ENCODE results near the gene SLC25A13.

SLC25A13 gene

GRCh38 chr7:96182424-96183158 lies 139.3 kb downstream of the SLC25A13 start:
- H2BK12ac ChIP-seq (ENCODE audit: low read length), result no peak overlapping the region
- no peak overlapping the region for H2BK15ac ChIP-seq (ENCODE audit: low read length)
- H3K36me3 ChIP-seq (replicated peaks in 1 of 2; ENCODE audit: control insufficient read depth in 2 of 2, insufficient read depth in 2 of 2, low read length in 2 of 2), result peaks cover 3 to 67% of the 10 kb centered on the region in 2 donors
- no peak overlapping the region for H2AK5ac ChIP-seq (ENCODE audit: low read depth, low read length)
- no peak overlapping the region for H3K14ac ChIP-seq (ENCODE audit: low read length)
- no peak overlapping the region for H3K18ac ChIP-seq (ENCODE audit: low read length)
- no peak overlapping the region for H2AFZ ChIP-seq (ENCODE audit: low read length)
- no peak overlapping the region for H2BK120ac ChIP-seq (ENCODE audit: low read depth, low read length)
- H3K27me3 ChIP-seq (ENCODE audit: control insufficient read depth in 3 of 3, insufficient read depth in 3 of 3, low read depth in 1 of 3, low read length in 3 of 3), result no peaks in the 10 kb centered on the region
- no peak overlapping the region for H2BK5ac ChIP-seq (ENCODE audit: low read length)
- H4K91ac ChIP-seq (ENCODE audit: low read depth, low read length, poor library complexity), result no peak overlapping the region
- H3K4me3 ChIP-seq (ENCODE audit: low read length in 2 of 2), result no peak overlapping the region
- H4K8ac ChIP-seq (ENCODE audit: low read depth, low read length), result no peak overlapping the region
- WGBS, 2 donors (ENCODE audit: extremely low coverage in 2 of 2, insufficient read length in 2 of 2, insufficient replicate concordance in 1 of 2), result no CpG with 5 or more reads among the region's 5 CpGs
- H3K4me1 ChIP-seq (ENCODE audit: control insufficient read depth in 2 of 2, insufficient read depth in 1 of 2, low read depth in 1 of 2, low read length in 2 of 2), result peaks cover 0 to 11% of the 10 kb centered on the region in 2 donors
- H3K4ac ChIP-seq (ENCODE audit: low read length), result no peak overlapping the region
- no peak overlapping the region for H3K4me2 ChIP-seq (ENCODE audit: insufficient read depth, low read length, poor library complexity, severe bottlenecking)
- H3K23ac ChIP-seq (ENCODE audit: low read depth, low read length, poor library complexity), result no peak overlapping the region
- H3K79me1 ChIP-seq (ENCODE audit: low read depth, low read length), result no peaks in the 10 kb centered on the region
- no peak for DNase-seq (ENCODE audit: low spot score)
- H3K9ac ChIP-seq (ENCODE audit: low read depth, low read length, poor library complexity), result no peak overlapping the region
- no peak overlapping the region for H3K27ac ChIP-seq (replicated peaks; ENCODE audit: low read length)
- H3K9me3 ChIP-seq (replicated peaks in 1 of 2; ENCODE audit: control insufficient read depth in 2 of 2, insufficient read depth in 1 of 2, low read depth in 1 of 2, low read length in 2 of 2), result no peaks in the 10 kb centered on the region

- no peak for DNase-seq (ENCODE audit: low spot score)
- Histone ChIP-seq H4K91ac (ENCODE audit: low read depth, low read length, poor library complexity) (no peak overlapping the region), H3K27ac (replicated peaks; ENCODE audit: low read length) (no peak overlapping the region), H3K4me1 (ENCODE audit: control insufficient read depth in 2 of 2, insufficient read depth in 1 of 2, low read depth in 1 of 2, low read length in 2 of 2) (peaks cover 0 to 11% of the 10 kb centered on the region in 2 donors), H2AK5ac (ENCODE audit: low read depth, low read length) (no peak overlapping the region), H4K8ac (ENCODE audit: low read depth, low read length) (no peak overlapping the region), H2BK15ac (ENCODE audit: low read length) (no peak overlapping the region), H3K9ac (ENCODE audit: low read depth, low read length, poor library complexity) (no peak overlapping the region), H3K4me2 (ENCODE audit: insufficient read depth, low read length, poor library complexity, severe bottlenecking) (no peak overlapping the region), H2AFZ (ENCODE audit: low read length) (no peak overlapping the region), H3K36me3 (replicated peaks in 1 of 2; ENCODE audit: control insufficient read depth in 2 of 2, insufficient read depth in 2 of 2, low read length in 2 of 2) (peaks cover 3 to 63% of the 10 kb centered on the region in 2 donors), H2BK120ac (ENCODE audit: low read depth, low read length) (no peak overlapping the region), H3K18ac (ENCODE audit: low read length) (no peak overlapping the region), H3K79me1 (ENCODE audit: low read depth, low read length) (no peaks in the 10 kb centered on the region), H3K27me3 (ENCODE audit: control insufficient read depth in 3 of 3, insufficient read depth in 3 of 3, low read depth in 1 of 3, low read length in 3 of 3) (no peaks in the 10 kb centered on the region), H3K4ac (ENCODE audit: low read length) (no peak overlapping the region), H3K14ac (ENCODE audit: low read length) (no peak overlapping the region), H2BK12ac (ENCODE audit: low read length) (no peak overlapping the region), H3K23ac (ENCODE audit: low read depth, low read length, poor library complexity) (no peak overlapping the region), H3K9me3 (replicated peaks in 1 of 2; ENCODE audit: control insufficient read depth in 2 of 2, insufficient read depth in 1 of 2, low read depth in 1 of 2, low read length in 2 of 2) (no peaks in the 10 kb centered on the region), H2BK5ac (ENCODE audit: low read length) (no peak overlapping the region), H3K4me3 (ENCODE audit: low read length in 2 of 2) (no peak overlapping the region)
- no CpG with 5 or more reads among the region's 3 CpGs for WGBS, 2 donors (ENCODE audit: extremely low coverage in 2 of 2, insufficient read length in 2 of 2, insufficient replicate concordance in 1 of 2)
These were observed 140.7 kb downstream of the SLC25A13 start for GRCh38 chr7:96181174-96181573.

- peaks cover 0 to 14% of the 10 kb centered on the region in 2 donors for H3K4me1 ChIP-seq (ENCODE audit: control insufficient read depth in 2 of 2, insufficient read depth in 1 of 2, low read depth in 1 of 2, low read length in 2 of 2)
- no peak for DNase-seq (ENCODE audit: low spot score)
- no peak overlapping the region for H3K18ac ChIP-seq (ENCODE audit: low read length)
- no peaks in the 10 kb centered on the region for H3K9me3 ChIP-seq (replicated peaks in 1 of 2; ENCODE audit: control insufficient read depth in 2 of 2, insufficient read depth in 1 of 2, low read depth in 1 of 2, low read length in 2 of 2)
- H2BK120ac ChIP-seq (ENCODE audit: low read depth, low read length), result no peak overlapping the region
- H2BK5ac ChIP-seq (ENCODE audit: low read length), result no peak overlapping the region
- no peak overlapping the region for H2AFZ ChIP-seq (ENCODE audit: low read length)
- H3K36me3 ChIP-seq (replicated peaks in 1 of 2; ENCODE audit: control insufficient read depth in 2 of 2, insufficient read depth in 2 of 2, low read length in 2 of 2), result peaks cover 3 to 64% of the 10 kb centered on the region in 2 donors
- no peak overlapping the region for H3K4me2 ChIP-seq (ENCODE audit: insufficient read depth, low read length, poor library complexity, severe bottlenecking)
- no peak overlapping the region for H3K14ac ChIP-seq (ENCODE audit: low read length)
- no peak overlapping the region for H4K8ac ChIP-seq (ENCODE audit: low read depth, low read length)
- no peaks in the 10 kb centered on the region for H3K79me1 ChIP-seq (ENCODE audit: low read depth, low read length)
- H3K27me3 ChIP-seq (ENCODE audit: control insufficient read depth in 3 of 3, insufficient read depth in 3 of 3, low read depth in 1 of 3, low read length in 3 of 3), result no peaks in the 10 kb centered on the region
- H4K91ac ChIP-seq (ENCODE audit: low read depth, low read length, poor library complexity), result no peak overlapping the region
- H3K9ac ChIP-seq (ENCODE audit: low read depth, low read length, poor library complexity), result no peak overlapping the region
- no peak overlapping the region for H2BK12ac ChIP-seq (ENCODE audit: low read length)
- no peak overlapping the region for H3K27ac ChIP-seq (replicated peaks; ENCODE audit: low read length)
- no peak overlapping the region for H3K23ac ChIP-seq (ENCODE audit: low read depth, low read length, poor library complexity)
- H3K4me3 ChIP-seq (ENCODE audit: low read length in 2 of 2), result no peak overlapping the region
- no peak overlapping the region for H3K4ac ChIP-seq (ENCODE audit: low read length)
- no peak overlapping the region for H2AK5ac ChIP-seq (ENCODE audit: low read depth, low read length)
- no peak overlapping the region for H2BK15ac ChIP-seq (ENCODE audit: low read length)
These were observed 142.1 kb downstream of the SLC25A13 start for GRCh38 chr7:96179837-96180236.

- H3K18ac ChIP-seq (ENCODE audit: low read length), result no peak overlapping the region
- H4K8ac ChIP-seq (ENCODE audit: low read depth, low read length), result no peak overlapping the region
- H3K79me1 ChIP-seq (ENCODE audit: low read depth, low read length), result no peaks in the 10 kb centered on the region
- peaks cover 3 to 63% of the 10 kb centered on the region in 2 donors for H3K36me3 ChIP-seq (replicated peaks in 1 of 2; ENCODE audit: control insufficient read depth in 2 of 2, insufficient read depth in 2 of 2, low read length in 2 of 2)
- no peak overlapping the region for H3K4me2 ChIP-seq (ENCODE audit: insufficient read depth, low read length, poor library complexity, severe bottlenecking)
- H3K4me3 ChIP-seq (ENCODE audit: low read length in 2 of 2), result no peak overlapping the region
- H3K27me3 ChIP-seq (ENCODE audit: control insufficient read depth in 3 of 3, insufficient read depth in 3 of 3, low read depth in 1 of 3, low read length in 3 of 3), result no peaks in the 10 kb centered on the region
- H2BK5ac ChIP-seq (ENCODE audit: low read length), result no peak overlapping the region
- no peak overlapping the region for H2BK12ac ChIP-seq (ENCODE audit: low read length)
- no peak overlapping the region for H3K23ac ChIP-seq (ENCODE audit: low read depth, low read length, poor library complexity)
- H4K91ac ChIP-seq (ENCODE audit: low read depth, low read length, poor library complexity), result no peak overlapping the region
- H2BK120ac ChIP-seq (ENCODE audit: low read depth, low read length), result no peak overlapping the region
- H3K14ac ChIP-seq (ENCODE audit: low read length), result no peak overlapping the region
- H3K27ac ChIP-seq (replicated peaks; ENCODE audit: low read length), result no peak overlapping the region
- H3K4me1 ChIP-seq (ENCODE audit: control insufficient read depth in 2 of 2, insufficient read depth in 1 of 2, low read depth in 1 of 2, low read length in 2 of 2), result peaks cover 0 to 15% of the 10 kb centered on the region in 2 donors
- no peak for DNase-seq (ENCODE audit: low spot score)
- no peak overlapping the region for H2AK5ac ChIP-seq (ENCODE audit: low read depth, low read length)
- no peak overlapping the region for H2AFZ ChIP-seq (ENCODE audit: low read length)
- no CpG with 5 or more reads among the region's 3 CpGs for WGBS, 2 donors (ENCODE audit: extremely low coverage in 2 of 2, insufficient read length in 2 of 2, insufficient replicate concordance in 1 of 2)
- no peak overlapping the region for H2BK15ac ChIP-seq (ENCODE audit: low read length)
- H3K9ac ChIP-seq (ENCODE audit: low read depth, low read length, poor library complexity), result no peak overlapping the region
- H3K9me3 ChIP-seq (replicated peaks in 1 of 2; ENCODE audit: control insufficient read depth in 2 of 2, insufficient read depth in 1 of 2, low read depth in 1 of 2, low read length in 2 of 2), result no peaks in the 10 kb centered on the region
- no peak overlapping the region for H3K4ac ChIP-seq (ENCODE audit: low read length)
These were observed 142.6 kb downstream of the SLC25A13 start for GRCh38 chr7:96179341-96179740.
